Measurements from ENCODE around the gene NOP9.

NOP9 gene

GRCh38 chr14:24296341-24297157, 3.1 kb upstream of the NOP9 start:
- Mint-ChIP-seq H3K9me3 (no peaks in the 10 kb centered on the region), H3K27ac (peak overlapping the region; percentile 38), H3K36me3 (ENCODE audit: low read depth) (peaks cover 10% of the 10 kb centered on the region), H3K27me3 (ENCODE audit: low read depth, poor library complexity) (no peaks in the 10 kb centered on the region), H3K4me3 (no peak overlapping the region), H3K4me1 (peaks cover 48% of the 10 kb centered on the region)
- DNase-seq: peak; percentile 54
- TF ChIP-seq, protein P1, sequence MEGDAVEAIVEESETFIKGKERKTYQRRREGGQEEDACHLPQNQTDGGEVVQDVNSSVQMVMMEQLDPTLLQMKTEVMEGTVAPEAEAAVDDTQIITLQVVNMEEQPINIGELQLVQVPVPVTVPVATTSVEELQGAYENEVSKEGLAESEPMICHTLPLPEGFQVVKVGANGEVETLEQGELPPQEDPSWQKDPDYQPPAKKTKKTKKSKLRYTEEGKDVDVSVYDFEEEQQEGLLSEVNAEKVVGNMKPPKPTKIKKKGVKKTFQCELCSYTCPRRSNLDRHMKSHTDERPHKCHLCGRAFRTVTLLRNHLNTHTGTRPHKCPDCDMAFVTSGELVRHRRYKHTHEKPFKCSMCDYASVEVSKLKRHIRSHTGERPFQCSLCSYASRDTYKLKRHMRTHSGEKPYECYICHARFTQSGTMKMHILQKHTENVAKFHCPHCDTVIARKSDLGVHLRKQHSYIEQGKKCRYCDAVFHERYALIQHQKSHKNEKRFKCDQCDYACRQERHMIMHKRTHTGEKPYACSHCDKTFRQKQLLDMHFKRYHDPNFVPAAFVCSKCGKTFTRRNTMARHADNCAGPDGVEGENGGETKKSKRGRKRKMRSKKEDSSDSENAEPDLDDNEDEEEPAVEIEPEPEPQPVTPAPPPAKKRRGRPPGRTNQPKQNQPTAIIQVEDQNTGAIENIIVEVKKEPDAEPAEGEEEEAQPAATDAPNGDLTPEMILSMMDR (IDR thresholded peaks at IDR 0.05): peak; percentile 68

DNA sequence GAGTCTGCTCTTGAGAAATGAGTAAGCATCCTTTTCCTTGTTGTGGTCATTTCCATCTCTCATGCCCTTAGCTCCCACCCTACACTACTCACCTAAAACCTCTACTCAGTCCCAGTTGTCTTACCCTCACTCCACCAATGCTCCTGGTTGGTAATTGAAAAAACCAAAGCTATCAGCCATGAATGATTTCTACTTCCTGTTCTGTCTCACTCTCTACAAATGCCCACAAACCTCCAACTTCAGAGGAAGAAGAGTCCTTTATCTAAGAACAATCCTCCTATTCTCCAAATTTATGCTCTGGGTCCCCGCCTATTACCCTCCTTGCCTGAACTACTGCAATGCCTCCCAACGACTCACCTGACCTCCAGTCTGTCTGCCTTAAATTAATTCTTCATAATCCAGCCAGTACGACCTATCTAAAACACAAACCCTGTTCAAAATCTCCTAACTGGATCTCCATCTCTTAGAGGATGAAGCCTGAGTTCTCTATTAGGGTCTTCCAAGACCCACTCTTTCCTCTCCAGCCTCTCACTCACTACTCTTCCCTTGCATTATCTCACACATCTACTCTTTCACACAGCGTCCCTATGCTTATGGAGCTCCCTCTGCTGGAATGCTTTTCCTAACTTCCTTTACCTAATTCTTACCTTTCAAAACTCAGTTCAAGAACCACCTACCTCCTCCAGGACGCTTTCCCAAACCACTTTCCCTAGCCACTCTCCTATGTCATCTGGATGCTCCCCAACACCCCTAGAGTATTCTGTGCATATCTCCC, 2.3 kb upstream of the NOP9 start:
- peak overlapping the region; percentile 74 for H3K27ac Mint-ChIP-seq
- no peaks in the 10 kb centered on the region for H3K27me3 Mint-ChIP-seq (ENCODE audit: low read depth, poor library complexity)
- H3K9me3 Mint-ChIP-seq: no peaks in the 10 kb centered on the region
- peaks cover 52% of the 10 kb centered on the region for H3K4me1 Mint-ChIP-seq
- peaks cover 17% of the 10 kb centered on the region for H3K36me3 Mint-ChIP-seq (ENCODE audit: low read depth)
- DNase-seq: no peak
- H3K4me3 Mint-ChIP-seq: peak overlapping the region; percentile 25
- TF ChIP-seq, protein P1 (IDR thresholded peaks at IDR 0.05): peak; percentile 36

DNA sequence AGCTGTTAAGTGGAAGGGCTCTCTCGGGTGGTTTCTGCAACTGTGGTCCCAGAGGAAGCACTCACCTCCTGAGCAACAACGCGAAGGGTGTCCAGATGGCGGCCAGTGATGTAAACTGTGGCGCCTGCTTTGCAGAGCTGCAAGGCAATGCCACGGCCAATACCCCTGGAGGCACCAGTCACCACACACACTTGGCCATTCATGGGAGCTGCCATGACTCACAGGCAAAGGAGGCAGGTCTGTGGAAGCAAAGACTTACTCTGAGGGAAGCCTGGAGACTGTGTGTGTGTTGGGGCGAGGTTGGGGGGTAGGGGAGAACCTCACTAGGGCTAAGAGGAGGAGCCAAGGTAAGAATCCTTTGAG, 777 bp upstream of the NOP9 start:
- Mint-ChIP-seq H3K27ac (peak overlapping the region; percentile 75), H3K9me3 (no peaks in the 10 kb centered on the region), H3K36me3 (ENCODE audit: low read depth) (peaks cover 20% of the 10 kb centered on the region), H3K4me3 (peak overlapping the region; percentile 94), H3K4me1 (peaks cover 52% of the 10 kb centered on the region), H3K27me3 (ENCODE audit: low read depth, poor library complexity) (no peaks in the 10 kb centered on the region)
- TF ChIP-seq, protein P1 (IDR thresholded peaks at IDR 0.05): no peak
- no peak for DNase-seq

- DNase-seq: no peak
- H3K36me3 Mint-ChIP-seq (ENCODE audit: low read depth): peaks cover 29% of the 10 kb centered on the region
- H3K27ac Mint-ChIP-seq: peak overlapping the region; percentile 75
- H3K4me1 Mint-ChIP-seq: peaks cover 52% of the 10 kb centered on the region
- no peaks in the 10 kb centered on the region for H3K27me3 Mint-ChIP-seq (ENCODE audit: low read depth, poor library complexity)
- no peaks in the 10 kb centered on the region for H3K9me3 Mint-ChIP-seq
- TF ChIP-seq, protein P1 (IDR thresholded peaks at IDR 0.05): no peak
- peak overlapping the region; percentile 94 for H3K4me3 Mint-ChIP-seq
Measured at GRCh38 chr14:24300326-24300980, 803 bp downstream of the NOP9 start.

DNA sequence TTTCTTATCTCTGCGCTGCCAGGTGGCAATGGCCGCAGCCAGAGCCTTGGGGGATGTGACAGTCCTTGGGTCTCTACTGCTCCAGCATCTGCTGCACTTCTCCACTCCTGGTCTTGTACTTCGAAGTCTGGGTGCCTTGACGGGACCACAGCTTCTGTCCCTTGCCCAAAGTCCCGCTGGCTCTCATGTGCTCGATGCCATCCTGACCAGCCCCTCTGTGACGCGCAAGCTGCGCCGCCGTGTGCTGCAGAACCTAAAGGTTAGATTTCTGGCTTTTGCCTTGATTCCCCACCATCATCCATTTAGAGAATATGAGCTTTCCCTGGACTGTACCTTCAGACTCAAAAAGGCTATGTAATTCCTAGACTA, 4.4 kb downstream of the NOP9 start:
- H3K27me3 Mint-ChIP-seq (ENCODE audit: low read depth, poor library complexity): no peaks in the 10 kb centered on the region
- peaks cover 31% of the 10 kb centered on the region for H3K4me1 Mint-ChIP-seq
- TF ChIP-seq, protein P1 (IDR thresholded peaks at IDR 0.05): no peak
- H3K27ac Mint-ChIP-seq: no peak overlapping the region
- DNase-seq: no peak
- peaks cover 38% of the 10 kb centered on the region for H3K36me3 Mint-ChIP-seq (ENCODE audit: low read depth)
- H3K9me3 Mint-ChIP-seq: no peaks in the 10 kb centered on the region
- H3K4me3 Mint-ChIP-seq: no peak overlapping the region

All from nephron progenitor cell (in vitro differentiated cells).